ENCODE data around the gene NAT14. TPM values are rescaled to one million over a fixed set of nuclear protein-coding genes. Genes with fewer than 3 reads are reported as not detected.

The NAT14 gene
- polyA plus RNA-seq, 1 donor (not counting 4 experiments of a cell fraction or from before 2014, with no cell fraction given) = 11.0 TPM

GRCh38 chr19:55527197-55528029, 42.4 kb downstream of the NAT14 start:
- FAIRE-seq = no peak
- Histone ChIP-seq H4K20me1 (ENCODE audit: control insufficient read depth, extremely low read depth, insufficient read depth, low read length) (no peaks in the 10 kb centered on the region), H3K36me3 (ENCODE audit: control insufficient read depth in 2 of 2, extremely low read depth in 1 of 2, insufficient read depth in 2 of 2, low read length in 2 of 2) (no peaks in the 10 kb centered on the region), H3K79me2 (ENCODE audit: control insufficient read depth, insufficient read depth, low read length) (no peaks in the 10 kb centered on the region), H3K27ac (ENCODE audit: control insufficient read depth, insufficient read depth, low read length) (no peak overlapping the region), H3K9ac (ENCODE audit: control insufficient read depth, extremely low read depth, insufficient read depth, low read length) (no peak overlapping the region), H3K4me3 (ENCODE audit: control insufficient read depth in 2 of 3, extremely low read depth in 1 of 3, insufficient read depth in 2 of 3, low read depth in 1 of 3, low read length in 3 of 3) (no peak overlapping the region), H3K4me1 (ENCODE audit: control insufficient read depth, extremely low read depth, insufficient read depth, low read length) (no peaks in the 10 kb centered on the region), H3K9me1 (ENCODE audit: control insufficient read depth, extremely low read depth, insufficient read depth, low read length) (no peaks in the 10 kb centered on the region), H3K4me2 (ENCODE audit: control insufficient read depth, extremely low read depth, insufficient read depth, low read depth, low read length) (no peak overlapping the region), H3K9me3 (ENCODE audit: control insufficient read depth, low read depth, low read length) (peaks cover 6% of the 10 kb centered on the region), H3K27me3 (ENCODE audit: control insufficient read depth, extremely low read depth, insufficient read depth, low read length) (no peaks in the 10 kb centered on the region), H2AFZ (ENCODE audit: control insufficient read depth, low read length) (no peak overlapping the region)
- TF ChIP-seq CTCF (optimal IDR thresholded peaks at IDR 0.05 in 1 of 3, IDR thresholded peaks at IDR 0.05 in 1 of 3, conservative IDR thresholded peaks at IDR 0.05 in 1 of 3; ENCODE audit: extremely low read depth in 1 of 3, insufficient read depth in 2 of 3, low read length in 3 of 3) = no peak
- TF ChIP-seq EZH2 (IDR thresholded peaks at IDR 0.05; ENCODE audit: low read length) = no peak
- dilution Hi-C loops (cut with MboI; ENCODE audit: extremely low pct_ligation_motif_present, low sequenced_read_pairs) = no loop called here
- DNase-seq (ENCODE audit: low read depth, low spot score) = no peak

DNA sequence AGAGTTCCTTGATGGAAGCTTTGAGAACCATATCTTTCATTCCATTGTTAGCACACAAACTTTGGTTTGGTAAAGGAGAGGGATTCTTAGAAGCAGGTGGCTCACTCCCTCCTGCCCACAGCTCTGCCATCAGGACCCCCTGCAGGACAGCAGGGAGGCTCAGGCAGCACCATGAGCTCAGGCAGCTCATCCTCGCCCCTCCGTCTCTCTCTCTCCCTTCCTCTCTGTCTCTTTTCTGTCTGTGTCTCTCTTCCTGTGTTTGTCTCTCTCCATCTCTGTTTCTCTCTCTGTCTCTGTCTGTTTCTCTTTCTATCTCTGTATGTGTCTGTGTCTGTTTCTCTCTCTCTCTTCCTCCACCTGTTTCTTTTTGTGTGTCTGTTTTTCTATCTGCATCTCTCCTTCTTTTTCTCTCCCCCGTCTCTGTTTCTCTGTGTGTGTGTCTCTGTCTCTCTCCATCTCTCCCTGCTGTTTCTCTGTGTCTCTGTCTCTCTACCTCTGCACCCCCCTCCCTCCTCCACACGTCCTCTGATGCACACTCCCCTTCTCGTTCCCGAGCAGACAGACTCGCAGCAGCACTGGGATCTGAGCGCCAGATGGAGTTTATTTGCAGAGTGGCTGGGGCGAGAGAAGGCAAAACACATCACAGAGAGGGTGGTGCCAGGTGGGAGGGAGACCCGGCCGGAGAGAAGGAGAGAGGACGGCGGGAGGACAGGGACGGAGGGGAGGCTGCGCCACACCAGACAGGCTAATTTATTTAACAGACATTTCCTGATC, 43.2 kb downstream of the NAT14 start:
- peaks cover 6% of the 10 kb centered on the region for H3K9me3 ChIP-seq (ENCODE audit: control insufficient read depth, low read depth, low read length)
- H4K20me1 ChIP-seq (ENCODE audit: control insufficient read depth, extremely low read depth, insufficient read depth, low read length) = no peaks in the 10 kb centered on the region
- H3K4me2 ChIP-seq (ENCODE audit: control insufficient read depth, extremely low read depth, insufficient read depth, low read depth, low read length) = no peak overlapping the region
- TF ChIP-seq EZH2 (IDR thresholded peaks at IDR 0.05; ENCODE audit: low read length) (no peak), CTCF (optimal IDR thresholded peaks at IDR 0.05 in 1 of 3, IDR thresholded peaks at IDR 0.05 in 1 of 3, conservative IDR thresholded peaks at IDR 0.05 in 1 of 3; ENCODE audit: extremely low read depth in 1 of 3, insufficient read depth in 2 of 3, low read length in 3 of 3) (no peak)
- H3K4me1 ChIP-seq (ENCODE audit: control insufficient read depth, extremely low read depth, insufficient read depth, low read length) = no peaks in the 10 kb centered on the region
- no peak for FAIRE-seq
- DNase-seq (ENCODE audit: low read depth, low spot score) = no peak
- H3K9ac ChIP-seq (ENCODE audit: control insufficient read depth, extremely low read depth, insufficient read depth, low read length) = no peak overlapping the region
- H3K79me2 ChIP-seq (ENCODE audit: control insufficient read depth, insufficient read depth, low read length) = no peaks in the 10 kb centered on the region
- no peaks in the 10 kb centered on the region for H3K9me1 ChIP-seq (ENCODE audit: control insufficient read depth, extremely low read depth, insufficient read depth, low read length)
- H3K4me3 ChIP-seq (ENCODE audit: control insufficient read depth in 2 of 3, extremely low read depth in 1 of 3, insufficient read depth in 2 of 3, low read depth in 1 of 3, low read length in 3 of 3) = no peak overlapping the region
- dilution Hi-C loops (cut with MboI; ENCODE audit: extremely low pct_ligation_motif_present, low sequenced_read_pairs) = no loop called here
- no peak overlapping the region for H3K27ac ChIP-seq (ENCODE audit: control insufficient read depth, insufficient read depth, low read length)
- H3K27me3 ChIP-seq (ENCODE audit: control insufficient read depth, extremely low read depth, insufficient read depth, low read length) = no peaks in the 10 kb centered on the region
- no peak overlapping the region for H2AFZ ChIP-seq (ENCODE audit: control insufficient read depth, low read length)
- H3K36me3 ChIP-seq (ENCODE audit: control insufficient read depth in 2 of 2, extremely low read depth in 1 of 2, insufficient read depth in 2 of 2, low read length in 2 of 2) = no peaks in the 10 kb centered on the region

All from keratinocyte (primary cell).